ENCODE data around the gene NPFFR1. TPM values are rescaled to one million over a fixed set of nuclear protein-coding genes. Genes with fewer than 3 reads are reported as not detected.

The NPFFR1 gene
- total RNA-seq, 2 donors from 2014 or later, result not detected

GRCh38 chr10:70233939-70234300, 49.9 kb downstream of the NPFFR1 start:
- H3K4me3 ChIP-seq, result no peak overlapping the region

GRCh38 chr10:70233109-70233938, 50.5 kb downstream of the NPFFR1 start, which contains the start of gene PPA1:
PPA1 (minus strand) TSS chr10:70233429; CDS start chr10:70233327, 102 bp downstream.
- Histone ChIP-seq H3K9me3 (no peaks in the 10 kb centered on the region), H3K27me3 (no peaks in the 10 kb centered on the region), H3K4me1 (peaks cover 26% of the 10 kb centered on the region), H3K4me3 (peak within 1 kb of the TSS; percentile 76 to 85), H3K27ac (peak within 1 kb of the TSS; percentile 89 to 97 (median 95)), H3K36me3 (replicated peaks in 1 of 2; ENCODE audit: insufficient read depth in 1 of 2, low read depth in 2 of 2) (peaks cover 0 to 4% of the 10 kb centered on the region in 2 donors)
- intact Hi-C loops (cut with DNase I), result loop anchor here (5.0 kb wide), 1 partner anchor 129 kb away; no protein-coding TSS in a partner anchor
- WGBS, 2 donors, result 0% methylated on average over 9 to 60 of the region's 74 CpGs
- ATAC-seq, result peak; percentile 95
- TF ChIP-seq POLR2A (IDR thresholded peaks at IDR 0.05), result peak; percentile 89 to 97 (median 93)
- peak; percentile 11 to 58 (median 39) for TF ChIP-seq CTCF (IDR thresholded peaks at IDR 0.05)
- peak; percentile 98 to 99 (median 98) for DNase-seq

More at GRCh38 chr10:70233939-70234300, 49.9 kb downstream of the NPFFR1 start:
- Histone ChIP-seq H3K4me1 (peaks cover 22% of the 10 kb centered on the region), H3K27ac (peak overlapping the region; percentile 89 to 97 (median 95)), H3K9me3 (no peaks in the 10 kb centered on the region), H3K36me3 (replicated peaks in 1 of 2; ENCODE audit: insufficient read depth in 1 of 2, low read depth in 2 of 2) (peaks cover 0 to 4% of the 10 kb centered on the region in 2 donors), H3K27me3 (no peaks in the 10 kb centered on the region)
- 5 to 7% methylated on average over 8 of the region's 8 CpGs for WGBS, 2 donors
- DNase-seq (no peak), ATAC-seq (no peak)
- TF ChIP-seq POLR2A (IDR thresholded peaks at IDR 0.05) (no peak), CTCF (IDR thresholded peaks at IDR 0.05) (no peak)
- intact Hi-C loops (cut with DNase I), result loop anchor here (5.0 kb wide), 1 partner anchor 128 kb away; no protein-coding TSS in a partner anchor

- peak overlapping the region; percentile 76 to 85 for H3K4me3 ChIP-seq
- 0% methylated on average over 18 of the region's 18 CpGs; no CpG with 5 or more reads in 1 of the 2 donors for WGBS, 2 donors
- intact Hi-C loops (cut with DNase I), result loop anchor here (5.0 kb wide), 1 partner anchor 130 kb away; no protein-coding TSS in a partner anchor
- H3K27ac ChIP-seq, result peak overlapping the region; percentile 89 to 97 (median 95)
- no peaks in the 10 kb centered on the region for H3K9me3 ChIP-seq
- DNase-seq, result no peak
- peak; percentile 0 for ATAC-seq
- peaks cover 32% of the 10 kb centered on the region for H3K4me1 ChIP-seq
- TF ChIP-seq CTCF (IDR thresholded peaks at IDR 0.05) (no peak), POLR2A (IDR thresholded peaks at IDR 0.05) (peak in 2 of 3 donors; percentile 43 to 64)
- H3K36me3 ChIP-seq (replicated peaks in 1 of 2; ENCODE audit: insufficient read depth in 1 of 2, low read depth in 2 of 2), result peaks cover 0 to 4% of the 10 kb centered on the region in 2 donors
- H3K27me3 ChIP-seq, result no peaks in the 10 kb centered on the region
Observed at GRCh38 chr10:70232859-70233108, 51.0 kb downstream of the NPFFR1 start.

GRCh38 chr10:70232155-70232858, 51.5 kb downstream of the NPFFR1 start:
- Histone ChIP-seq H3K4me1 (peaks cover 36% of the 10 kb centered on the region), H3K27ac (peak overlapping the region; percentile 89 to 97 (median 95)), H3K27me3 (no peaks in the 10 kb centered on the region), H3K9me3 (no peaks in the 10 kb centered on the region), H3K36me3 (replicated peaks in 1 of 2; ENCODE audit: insufficient read depth in 1 of 2, low read depth in 2 of 2) (peaks cover 0 to 4% of the 10 kb centered on the region in 2 donors), H3K4me3 (peak overlapping the region; percentile 76 to 85)
- ATAC-seq, result peak; percentile 66
- 2 to 4% methylated on average over 14 to 39 of the region's 39 CpGs for WGBS, 2 donors
- TF ChIP-seq CTCF (IDR thresholded peaks at IDR 0.05) (no peak), POLR2A (IDR thresholded peaks at IDR 0.05) (peak; percentile 85 to 92 (median 88))
- intact Hi-C loops (cut with DNase I), result loop anchor here (5.0 kb wide), 1 partner anchor 130 kb away; no protein-coding TSS in a partner anchor
- DNase-seq, result peak; percentile 75 to 81 (median 80)
